Natural killer cell (primary cell): ENCODE measurements around the gene CHID1. TPM values are rescaled to one million over a fixed set of nuclear protein-coding genes. Genes with fewer than 3 reads are reported as not detected.
A peak's percentile ranks its signal among the peaks of the same experiment; 100 is the strongest.

Source experiments
- ATAC-seq, 3 donors: fragments of 150-1000 bp in 2 of 3; fragments of 200-7000 bp in 1 of 3; cut with Tn5 transposase; 1 replicate in 1 of 3; 2 replicates in 2 of 3; pipeline ENCODE4 v1.10.0; 2021; ENCODE audit warnings: mild to moderate bottlenecking in 2 of 3, moderate library complexity in 2 of 3
- DNase-seq, 2 donors: peaks; one replicate each; pipeline versions ENCODE4 v3.0.0 to v3.0.0-alpha.2; 2013 to 2021; ENCODE audit warnings: mixed read lengths in 1 of 2
- H3K27ac ChIP-seq: one replicate; pipeline ENCODE4 v1.5.1; 2013; ENCODE audit warnings: mild to moderate bottlenecking, low read length
- H3K27me3 ChIP-seq: one replicate; pipeline ENCODE4 v1.6.1; 2013; ENCODE audit warnings: low read length; ENCODE audit not compliant: control insufficient read depth, insufficient read depth
- H3K36me3 ChIP-seq: one replicate; pipeline ENCODE4 v1.6.1; 2013; ENCODE audit warnings: low read length; ENCODE audit not compliant: control insufficient read depth, insufficient read depth
- H3K4me1 ChIP-seq: one replicate; pipeline ENCODE4 v1.6.1; 2013; ENCODE audit warnings: low read length; ENCODE audit not compliant: control insufficient read depth, insufficient read depth
- H3K4me3 ChIP-seq: one replicate; pipeline ENCODE4 v1.5.1; 2013; ENCODE audit warnings: low read length
- H3K9me3 ChIP-seq: one replicate; pipeline ENCODE4 v1.6.1; 2013; ENCODE audit warnings: low read length; ENCODE audit not compliant: control insufficient read depth, insufficient read depth
- H3K27ac Mint-ChIP-seq, 2 donors: one replicate each; pipeline ENCODE4 v1.8.0; 2022; ENCODE audit warnings: mild to moderate bottlenecking in 2 of 2, mixed read lengths in 2 of 2, moderate library complexity in 1 of 2
- H3K27me3 Mint-ChIP-seq, 2 donors: one replicate each; pipeline ENCODE4 v1.8.0; 2022; ENCODE audit warnings: low read depth in 2 of 2, mixed read lengths in 2 of 2
- H3K36me3 Mint-ChIP-seq: one replicate; pipeline ENCODE4 v1.8.0; 2022; ENCODE audit warnings: mixed read lengths
- H3K4me1 Mint-ChIP-seq, 2 donors: one replicate each; pipeline ENCODE4 v1.8.0; 2022; ENCODE audit warnings: mixed read lengths in 2 of 2
- H3K4me3 Mint-ChIP-seq: one replicate; pipeline ENCODE4 v1.8.0; 2022; ENCODE audit warnings: mild to moderate bottlenecking, moderate library complexity, mixed read lengths
- H3K9me3 Mint-ChIP-seq, 2 donors: one replicate each; pipeline ENCODE4 v1.8.0; 2022; ENCODE audit warnings: mixed read lengths in 2 of 2
- WGBS: methylation state at CpG from one replicate; pipeline ENCODE4 v1.1.7; 2013; ENCODE audit warnings: missing lambda C conversion rate; ENCODE audit not compliant: insufficient coverage; 5-methylcytosine and 5-hydroxymethylcytosine counted together
- intact Hi-C: fragments of 100-400 bp; cut with micrococcal nuclease; formaldehyde crosslinking; loops from one replicate; pipeline ENCODE4 v1.14.2; 2022
- total RNA-seq, 4 donors: library from RNA; stranded (reverse); fragments of 120-200 nt in 1 of 4; gene quantifications; one replicate each; pipeline versions ENCODE4 v1.2.3 to v1.2.4, GENCODE V29; 2013 to 2022
- TF ChIP-seq, protein P1 (sequence below): fragments of 200-600 bp; IDR thresholded peaks from one replicate; pipeline ENCODE4 v1.8.0; 2022; ENCODE audit warnings: antibody characterized with exemption

CHID1 gene
- total RNA-seq, 3 donors from 2014 or later (not counting 1 experiment from before 2014, with no cell fraction given): 32.6 to 40.3 (median 33.2) TPM

DNA sequence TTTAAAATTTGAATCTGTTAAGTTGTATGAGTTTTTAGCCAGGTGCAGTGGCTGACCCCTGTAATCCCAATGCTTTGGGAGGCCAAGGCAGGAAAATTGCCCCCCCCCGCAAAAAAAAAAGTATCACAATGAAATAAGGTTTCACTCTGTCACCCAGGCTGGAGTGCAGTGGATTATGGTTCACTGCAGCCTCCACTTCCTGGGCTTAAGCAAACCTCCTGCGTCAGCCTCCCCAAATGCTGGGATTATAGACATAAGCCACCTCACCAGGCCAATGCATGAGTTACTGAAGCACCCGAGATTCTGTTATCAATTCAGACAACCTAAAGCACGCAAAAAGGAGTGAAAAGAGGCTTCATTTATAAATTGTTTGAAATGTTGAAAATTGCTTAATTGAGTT is 2.4 kb upstream of the CHID1 start:
- no peak for ATAC-seq
- TF ChIP-seq, protein P1, sequence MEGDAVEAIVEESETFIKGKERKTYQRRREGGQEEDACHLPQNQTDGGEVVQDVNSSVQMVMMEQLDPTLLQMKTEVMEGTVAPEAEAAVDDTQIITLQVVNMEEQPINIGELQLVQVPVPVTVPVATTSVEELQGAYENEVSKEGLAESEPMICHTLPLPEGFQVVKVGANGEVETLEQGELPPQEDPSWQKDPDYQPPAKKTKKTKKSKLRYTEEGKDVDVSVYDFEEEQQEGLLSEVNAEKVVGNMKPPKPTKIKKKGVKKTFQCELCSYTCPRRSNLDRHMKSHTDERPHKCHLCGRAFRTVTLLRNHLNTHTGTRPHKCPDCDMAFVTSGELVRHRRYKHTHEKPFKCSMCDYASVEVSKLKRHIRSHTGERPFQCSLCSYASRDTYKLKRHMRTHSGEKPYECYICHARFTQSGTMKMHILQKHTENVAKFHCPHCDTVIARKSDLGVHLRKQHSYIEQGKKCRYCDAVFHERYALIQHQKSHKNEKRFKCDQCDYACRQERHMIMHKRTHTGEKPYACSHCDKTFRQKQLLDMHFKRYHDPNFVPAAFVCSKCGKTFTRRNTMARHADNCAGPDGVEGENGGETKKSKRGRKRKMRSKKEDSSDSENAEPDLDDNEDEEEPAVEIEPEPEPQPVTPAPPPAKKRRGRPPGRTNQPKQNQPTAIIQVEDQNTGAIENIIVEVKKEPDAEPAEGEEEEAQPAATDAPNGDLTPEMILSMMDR: no peak
- no peaks in the 10 kb centered on the region for H3K27me3 Mint-ChIP-seq
- no peak overlapping the region for H3K27ac Mint-ChIP-seq
- 86% methylated on average over 4 of the region's 4 CpGs for WGBS
- H3K4me1 Mint-ChIP-seq: peaks cover 11 to 13% of the 10 kb centered on the region in 2 donors
- no peak overlapping the region for H3K4me3 Mint-ChIP-seq
- no peaks in the 10 kb centered on the region for H3K9me3 Mint-ChIP-seq
- intact Hi-C loops: loop anchor here (10.0 kb wide), 1 partner anchor 68 kb away; the partner anchor contains the start of genes POLR2L and TSPAN4
- no peaks in the 10 kb centered on the region for H3K9me3 ChIP-seq
- H3K36me3 ChIP-seq: no peaks in the 10 kb centered on the region
- no peak overlapping the region for H3K27ac ChIP-seq
- no peak overlapping the region for H3K4me3 ChIP-seq
- H3K36me3 Mint-ChIP-seq: no peaks in the 10 kb centered on the region
- no peaks in the 10 kb centered on the region for H3K27me3 ChIP-seq
- H3K4me1 ChIP-seq: peaks cover 22% of the 10 kb centered on the region
- DNase-seq: no peak

DNA sequence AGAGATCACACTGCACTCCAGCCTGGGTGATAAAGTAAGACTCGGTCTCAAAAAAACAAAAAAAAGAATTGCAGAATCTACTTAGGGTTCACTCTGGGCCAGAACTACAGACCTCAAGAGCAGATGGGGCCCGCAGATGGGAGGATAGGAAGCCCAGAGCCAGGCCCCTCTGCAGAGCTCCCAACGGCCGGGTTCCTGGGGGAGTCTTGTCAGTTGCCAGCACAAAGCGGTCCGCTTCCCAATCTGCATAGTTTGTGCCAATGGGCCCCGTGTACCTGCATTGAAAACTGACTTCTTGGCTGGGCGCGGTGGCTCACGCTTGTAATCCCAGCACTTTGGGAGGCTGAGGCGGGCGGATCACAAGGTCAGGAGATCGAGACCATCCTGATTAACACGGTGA is 1.7 kb upstream of the CHID1 start:
- WGBS: 97% methylated on average over 13 of the region's 14 CpGs

DNA sequence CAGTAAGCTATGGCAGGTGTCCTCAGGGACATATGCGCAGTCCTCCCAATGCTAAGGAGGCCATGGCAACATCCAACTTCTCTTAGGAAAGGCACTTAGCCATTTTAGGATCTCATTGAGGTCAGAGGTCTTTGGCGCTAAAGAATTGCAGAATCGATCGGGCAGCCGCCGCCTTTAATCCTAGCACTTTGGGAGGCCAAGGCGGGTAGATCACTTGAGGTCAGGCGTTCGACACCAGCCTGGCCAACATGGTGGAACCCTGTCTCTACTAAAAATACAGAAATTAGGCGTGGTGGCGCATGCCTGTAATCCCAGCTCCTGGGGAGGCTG is 1.2 kb upstream of the CHID1 start:
- Histone ChIP-seq H3K9me3 (no peaks in the 10 kb centered on the region), H3K27me3 (no peaks in the 10 kb centered on the region), H3K4me1 (peaks cover 26% of the 10 kb centered on the region), H3K27ac (no peak overlapping the region), H3K36me3 (no peaks in the 10 kb centered on the region), H3K4me3 (no peak overlapping the region)
- no peak for DNase-seq
- no peak for ATAC-seq
- TF ChIP-seq, protein P1: no peak
- peak overlapping the region; percentile 63 to 85 for H3K27ac Mint-ChIP-seq
- peaks cover 11 to 13% of the 10 kb centered on the region in 2 donors for H3K4me1 Mint-ChIP-seq
- peak overlapping the region; percentile 96 for H3K4me3 Mint-ChIP-seq
- H3K27me3 Mint-ChIP-seq: no peaks in the 10 kb centered on the region
- intact Hi-C loops: loop anchor here (10.0 kb wide), 1 partner anchor 67 kb away; the partner anchor contains the start of genes POLR2L and TSPAN4
- H3K36me3 Mint-ChIP-seq: no peaks in the 10 kb centered on the region
- H3K9me3 Mint-ChIP-seq: no peaks in the 10 kb centered on the region
- 97% methylated on average over 11 of the region's 11 CpGs for WGBS

More for the DNA sequence above, 1.7 kb upstream of the CHID1 start:
- Histone ChIP-seq H3K4me3 (no peak overlapping the region), H3K27me3 (no peaks in the 10 kb centered on the region), H3K36me3 (no peaks in the 10 kb centered on the region), H3K9me3 (no peaks in the 10 kb centered on the region), H3K27ac (no peak overlapping the region), H3K4me1 (peaks cover 26% of the 10 kb centered on the region)
- TF ChIP-seq, protein P1: no peak
- intact Hi-C loops: loop anchor here (10.0 kb wide), 1 partner anchor 67 kb away; the partner anchor contains the start of genes POLR2L and TSPAN4
- no peak for DNase-seq
- H3K9me3 Mint-ChIP-seq: no peaks in the 10 kb centered on the region
- ATAC-seq: no peak
- no peaks in the 10 kb centered on the region for H3K36me3 Mint-ChIP-seq
- no peaks in the 10 kb centered on the region for H3K27me3 Mint-ChIP-seq
- H3K4me3 Mint-ChIP-seq: no peak overlapping the region
- H3K27ac Mint-ChIP-seq: no peak overlapping the region
- peaks cover 11 to 13% of the 10 kb centered on the region in 2 donors for H3K4me1 Mint-ChIP-seq
